Endothelial cell of umbilical vein (primary cell): ENCODE results near the gene FAM135A. TPM values are rescaled to one million over a fixed set of nuclear protein-coding genes. Genes with fewer than 3 reads are reported as not detected.

ENCODE experiments used
- BruUV-seq: library from RNA; stranded (reverse); fragments of 400-500 nt; replicated peaks from 2 replicates; lab custom pipeline; 2021; lab: Mats Ljungman, UMichigan
- CTCF ChIA-PET: fragments of 300-600, 350-600 bp; sonication (Branson Sonifier 250); formaldehyde crosslinking; loops from one replicate; lab custom pipeline; 2021; ENCODE audit warnings: antibody characterized with exemption, inconsistent platforms; lab: Charles Lee
- POLR2A ChIA-PET: fragments of 300-600, 350-600 bp; sonication (Branson Sonifier 250); formaldehyde crosslinking; loops from one replicate; lab custom pipeline; 2021; ENCODE audit warnings: antibody characterized with exemption, inconsistent platforms; lab: Charles Lee
- DNase-seq: peaks from one replicate; pipeline ENCODE4 v3.0.0-alpha.2; 2011; ENCODE audit warnings: low read depth, low spot score
- FAIRE-seq: peaks from 2 replicates; lab custom pipeline; 2011; peaks lifted over from hg19 to GRCh38; lab: Jason Lieb, UNC
- H2AFZ ChIP-seq: 2 replicates; pipeline ENCODE4 v1.6.0; 2012; ENCODE audit warnings: low read depth, low read length, control low read depth, inconsistent platforms
- H3K27ac ChIP-seq: 2 replicates; pipeline ENCODE4 v1.5.1; 2011; ENCODE audit warnings: low read depth, mild to moderate bottlenecking, control low read depth, low read length, moderate library complexity; ENCODE audit not compliant: insufficient read depth
- H3K27me3 ChIP-seq, 2 experiments: 2 replicates each; pipeline versions ENCODE4 v1.6.0 to v1.6.1; 2011; ENCODE audit warnings: low read length in 2 of 2, mixed read lengths in 1 of 2; ENCODE audit not compliant: control insufficient read depth in 2 of 2, insufficient read depth in 2 of 2
- H3K36me3 ChIP-seq, 2 experiments: 2 replicates in 1 of 2; 3 replicates in 1 of 2; pipeline ENCODE4 v1.5.1; 2011; ENCODE audit warnings: low read length in 2 of 2, mild to moderate bottlenecking in 1 of 2, moderate library complexity in 1 of 2; ENCODE audit not compliant: control insufficient read depth in 2 of 2, insufficient read depth in 2 of 2; ENCODE audit errors: extremely low read depth in 1 of 2
- H3K4me1 ChIP-seq: 3 replicates; pipeline ENCODE4 v1.5.1; 2011; ENCODE audit warnings: mild to moderate bottlenecking, low read length; ENCODE audit not compliant: control insufficient read depth, insufficient read depth; ENCODE audit errors: extremely low read depth
- H3K4me2 ChIP-seq: 2 replicates; pipeline ENCODE4 v1.6.1; 2011; ENCODE audit warnings: low read length, control low read depth, mixed read lengths; ENCODE audit not compliant: insufficient read depth
- H3K4me3 ChIP-seq, 3 experiments: fragments of 200-600 bp in 1 of 3; sonication (generic), shearing (Covaris generic) in 1 of 3; replicated peaks in 1 of 3; 2 replicates each; pipeline ENCODE4 v1.5.1; 2011 to 2016; ENCODE audit warnings: control low read depth in 3 of 3, low read length in 3 of 3, mild to moderate bottlenecking in 2 of 3, inconsistent platforms in 1 of 3, low read depth in 1 of 3, moderate library complexity in 1 of 3; ENCODE audit not compliant: insufficient read depth in 1 of 3
- H3K79me2 ChIP-seq: 2 replicates; pipeline ENCODE4 v1.6.0; 2012; ENCODE audit warnings: low read length, inconsistent platforms; ENCODE audit not compliant: control insufficient read depth, insufficient read depth
- H3K9ac ChIP-seq: replicated peaks from 2 replicates; pipeline ENCODE3; 2011; ENCODE audit warnings: low read length, control low read depth; ENCODE audit not compliant: insufficient read depth; ENCODE audit errors: extremely low read depth
- H3K9me1 ChIP-seq: replicated peaks from 3 replicates; pipeline ENCODE4 v1.6.0; 2011; ENCODE audit warnings: mild to moderate bottlenecking, low read length; ENCODE audit not compliant: control insufficient read depth, insufficient read depth; ENCODE audit errors: extremely low read depth
- H3K9me3 ChIP-seq: replicated peaks from 2 replicates; pipeline ENCODE4 v1.5.1; 2012; ENCODE audit warnings: low read length, inconsistent platforms; ENCODE audit not compliant: control insufficient read depth, insufficient read depth
- H4K20me1 ChIP-seq: replicated peaks from 2 replicates; pipeline ENCODE3; 2011; ENCODE audit warnings: mild to moderate bottlenecking, low read length; ENCODE audit not compliant: control insufficient read depth, insufficient read depth; ENCODE audit errors: extremely low read depth
- CTCF ChIP-seq, 2 donors: IDR thresholded peaks; 1 replicate in 1 of 2; 2 replicates in 1 of 2; pipeline ENCODE4 v1.5.1; 2011; ENCODE audit warnings: low read length in 2 of 2, mild to moderate bottlenecking in 2 of 2, moderate library complexity in 2 of 2, control low read depth in 1 of 2, inconsistent platforms in 1 of 2, low read depth in 1 of 2; ENCODE audit not compliant: insufficient read depth in 1 of 2; ENCODE audit errors: extremely low read depth in 1 of 2
- EZH2 ChIP-seq: IDR thresholded peaks from 2 replicates; pipeline ENCODE4 v1.6.1; 2012; ENCODE audit warnings: borderline replicate concordance, low read depth, mild to moderate bottlenecking, moderate library complexity, low read length, inconsistent platforms; ENCODE audit not compliant: severe bottlenecking
- FOS ChIP-seq: IDR thresholded peaks from 2 replicates; pipeline ENCODE4 v1.6.1; 2011; ENCODE audit warnings: mild to moderate bottlenecking, low read length, moderate library complexity, borderline replicate concordance; ENCODE audit not compliant: insufficient read depth
- GATA2 ChIP-seq: IDR thresholded peaks from 2 replicates; pipeline ENCODE4 v1.7.0; 2011; ENCODE audit warnings: low read depth, mild to moderate bottlenecking, moderate library complexity, mixed read lengths, low read length; ENCODE audit not compliant: insufficient read length, insufficient read depth
- JUN ChIP-seq: IDR thresholded peaks from 2 replicates; pipeline ENCODE4 v1.6.1; 2011; ENCODE audit warnings: borderline replicate concordance, low read depth; ENCODE audit not compliant: insufficient read length, insufficient read depth
- MAX ChIP-seq: IDR thresholded peaks from 2 replicates; pipeline ENCODE4 v1.6.1; 2011; ENCODE audit not compliant: insufficient read depth, insufficient read length
- MYC ChIP-seq: IDR thresholded peaks from one replicate; pipeline ENCODE4 v1.6.1; 2011; ENCODE audit warnings: mild to moderate bottlenecking, low read depth, low read length
- POLR2A ChIP-seq: IDR thresholded peaks from 2 replicates; pipeline ENCODE4 v1.6.1; 2012; ENCODE audit warnings: low read depth, mild to moderate bottlenecking, control low read depth, low read length
- POLR2AphosphoS5 ChIP-seq: IDR thresholded peaks from 2 replicates; pipeline ENCODE4 v1.6.1; 2012; ENCODE audit warnings: low read depth, mild to moderate bottlenecking, control low read depth, low read length, moderate library complexity; ENCODE audit not compliant: insufficient read depth
- dilution Hi-C: fragments of 300-500 bp; cut with MboI; formaldehyde crosslinking; loops from one replicate; pipeline ENCODE4 v1.15.0; 2019; ENCODE audit warnings: low sequenced_read_pairs; ENCODE audit not compliant: extremely low pct_ligation_motif_present
- intact Hi-C: fragments of 100-400 bp; cut with micrococcal nuclease; formaldehyde crosslinking; loops from one replicate; pipeline ENCODE4 v1.10.0; 2022
- polyA plus RNA-seq, 4 experiments: library from polyadenylated mRNA; depleted of rRNA in 3 of 4; stranded (reverse) in 3 of 4; unstranded in 1 of 4; fragments of >200 nt; gene quantifications; 2 replicates each; pipeline versions ENCODE4 v1.2.1 to v1.2.3, GENCODE V29; 2011 to 2012; ENCODE audit warnings: missing spikeins in 1 of 4
- total RNA-seq: library from RNA; stranded (reverse); gene quantifications from 2 replicates; pipeline ENCODE4 v1.2.3, GENCODE V29; 2021

Gene FAM135A
- total and polyA plus RNA-seq, 2 donors (not counting 3 experiments of a cell fraction or from before 2014, with no cell fraction given): 3.7 to 9.6 TPM

DNA sequence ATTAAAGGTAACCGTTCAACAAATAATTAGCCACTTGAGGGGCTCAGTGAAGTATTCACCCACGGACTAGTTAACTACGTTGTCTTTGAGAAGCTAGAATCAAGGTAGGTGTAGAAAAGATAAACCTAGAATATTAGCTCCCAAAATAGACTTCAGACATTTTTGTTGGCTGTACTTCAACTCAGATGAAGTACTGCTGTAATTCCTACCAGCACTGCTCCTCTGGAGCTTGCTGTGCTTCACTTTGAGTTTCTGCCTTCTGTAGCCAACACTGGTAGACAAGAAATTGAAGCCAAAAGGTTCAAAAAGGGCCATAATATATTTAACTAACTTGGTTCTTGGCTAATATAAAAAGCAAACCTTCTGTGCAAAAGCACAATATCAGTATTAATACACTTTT, 134.6 kb downstream of the FAM135A start:
- H3K4me3 ChIP-seq: no peak overlapping the region
- no peaks in the 10 kb centered on the region for H3K36me3 ChIP-seq
- no peaks in the 10 kb centered on the region for H3K9me3 ChIP-seq
- H3K79me2 ChIP-seq: no peaks in the 10 kb centered on the region
- H3K9ac ChIP-seq: no peak overlapping the region
- no TSS peak for BruUV-seq
- H4K20me1 ChIP-seq: no peaks in the 10 kb centered on the region
- H3K4me2 ChIP-seq: no peak overlapping the region
- CTCF ChIA-PET: interaction anchor here (1.5 to 2.7 kb wide), 2 partner anchors 26 to 139 kb away, joined by 3 to 33 read pairs; no protein-coding TSS in a partner anchor
- no peak overlapping the region for H2AFZ ChIP-seq
- no peak overlapping the region for H3K27ac ChIP-seq
- H3K27me3 ChIP-seq: no peaks in the 10 kb centered on the region
- H3K9me1 ChIP-seq: no peaks in the 10 kb centered on the region
- DNase-seq (no peak), FAIRE-seq (no peak)
- POLR2A ChIA-PET: no interaction called here
- TF ChIP-seq EZH2: no peak
- TF ChIP-seq POLR2A: no peak
- no peak for TF ChIP-seq MYC
- TF ChIP-seq CTCF (IDR thresholded peaks at IDR 0.05; ENCODE audit: extremely low read depth in 1 of 2, insufficient read depth in 1 of 2, low read depth in 1 of 2, low read length in 2 of 2): no peak
- no peak for TF ChIP-seq MAX
- TF ChIP-seq GATA2: no peak
- TF ChIP-seq POLR2AphosphoS5: no peak
- TF ChIP-seq JUN: no peak
- no peak for TF ChIP-seq FOS
- no peaks in the 10 kb centered on the region for H3K4me1 ChIP-seq
- dilution Hi-C loops: no loop called here
- intact Hi-C loops: loop anchor here (1.0 kb wide), 2 partner anchors 138 to 336 kb away; no protein-coding TSS in a partner anchor
